GM18517 (cell line): Measurements from ENCODE around the gene SIPA1L2.

Experiments
- ATAC-seq: cut with Tn5 transposase; IDR thresholded peaks from one replicate; pipeline ENCODE4 v1.9.1; 2021; ENCODE audit warnings: mild to moderate bottlenecking, moderate library complexity; ENCODE audit not compliant: unreplicated experiment

SIPA1L2 gene

GRCh38 chr1:232644209-232644608 is 14.3 kb upstream of the SIPA1L2 start:
- ATAC-seq, result no peak

GRCh38 chr1:232643251-232643650 is 13.3 kb upstream of the SIPA1L2 start:
- no peak for ATAC-seq

- no peak for ATAC-seq
These were observed 11.6 kb upstream of the SIPA1L2 start for GRCh38 chr1:232641507-232641906.

GRCh38 chr1:232636799-232637198 is 6.9 kb upstream of the SIPA1L2 start:
- no peak for ATAC-seq

GRCh38 chr1:232635778-232636356 is 5.9 kb upstream of the SIPA1L2 start:
- peak; percentile 80 for ATAC-seq

GRCh38 chr1:232635279-232635678 is 5.3 kb upstream of the SIPA1L2 start:
- ATAC-seq, result no peak

- no peak for ATAC-seq
These were observed 4.2 kb upstream of the SIPA1L2 start for GRCh38 chr1:232634096-232634495.

GRCh38 chr1:232630894-232631195 is 912 bp upstream of the SIPA1L2 start:
- ATAC-seq, result no peak

GRCh38 chr1:232629250-232630046 is 485 bp downstream of the SIPA1L2 start:
- ATAC-seq, result peak; percentile 56

- ATAC-seq, result no peak
These were observed 1.3 kb downstream of the SIPA1L2 start for GRCh38 chr1:232628335-232629249.

GRCh38 chr1:232627645-232628334 is 2.1 kb downstream of the SIPA1L2 start:
- ATAC-seq, result no peak

GRCh38 chr1:232627171-232627570 is 2.8 kb downstream of the SIPA1L2 start:
- no peak for ATAC-seq

- ATAC-seq, result no peak
These were observed 3.5 kb downstream of the SIPA1L2 start for GRCh38 chr1:232626452-232626851.

GRCh38 chr1:232625319-232625868 is 4.5 kb downstream of the SIPA1L2 start:
- no peak for ATAC-seq

- no peak for ATAC-seq
These were observed 5.2 kb downstream of the SIPA1L2 start for GRCh38 chr1:232624546-232625281.

GRCh38 chr1:232622981-232623380 is 7.0 kb downstream of the SIPA1L2 start:
- ATAC-seq, result no peak

GRCh38 chr1:232622378-232622777 is 7.6 kb downstream of the SIPA1L2 start:
- no peak for ATAC-seq

- no peak for ATAC-seq
These were observed 8.9 kb downstream of the SIPA1L2 start for GRCh38 chr1:232621050-232621449.

- ATAC-seq, result no peak
These were observed 9.5 kb downstream of the SIPA1L2 start for GRCh38 chr1:232620356-232620969.

- no peak for ATAC-seq
These were observed 12.7 kb downstream of the SIPA1L2 start for GRCh38 chr1:232617237-232617636.
